HG03439 (cell line): Measurements from ENCODE around the gene ARX.

Experiments used
- ATAC-seq: cut with Tn5 transposase; IDR thresholded peaks from one replicate; pipeline ENCODE4 v1.9.1; 2021; ENCODE audit warnings: mild to moderate bottlenecking, moderate library complexity; ENCODE audit not compliant: unreplicated experiment

Gene ARX

GRCh38 chrX:25015486-25016360 lies at the start of gene ARX:
TSS of gene ARX (minus strand) at chrX:25015965. CDS start at chrX:25015737, 228 bp downstream.
- ATAC-seq: no peak

- no peak for ATAC-seq
These were observed 43.5 kb upstream of the ARX start for GRCh38 chrX:25059273-25059672.

DNA sequence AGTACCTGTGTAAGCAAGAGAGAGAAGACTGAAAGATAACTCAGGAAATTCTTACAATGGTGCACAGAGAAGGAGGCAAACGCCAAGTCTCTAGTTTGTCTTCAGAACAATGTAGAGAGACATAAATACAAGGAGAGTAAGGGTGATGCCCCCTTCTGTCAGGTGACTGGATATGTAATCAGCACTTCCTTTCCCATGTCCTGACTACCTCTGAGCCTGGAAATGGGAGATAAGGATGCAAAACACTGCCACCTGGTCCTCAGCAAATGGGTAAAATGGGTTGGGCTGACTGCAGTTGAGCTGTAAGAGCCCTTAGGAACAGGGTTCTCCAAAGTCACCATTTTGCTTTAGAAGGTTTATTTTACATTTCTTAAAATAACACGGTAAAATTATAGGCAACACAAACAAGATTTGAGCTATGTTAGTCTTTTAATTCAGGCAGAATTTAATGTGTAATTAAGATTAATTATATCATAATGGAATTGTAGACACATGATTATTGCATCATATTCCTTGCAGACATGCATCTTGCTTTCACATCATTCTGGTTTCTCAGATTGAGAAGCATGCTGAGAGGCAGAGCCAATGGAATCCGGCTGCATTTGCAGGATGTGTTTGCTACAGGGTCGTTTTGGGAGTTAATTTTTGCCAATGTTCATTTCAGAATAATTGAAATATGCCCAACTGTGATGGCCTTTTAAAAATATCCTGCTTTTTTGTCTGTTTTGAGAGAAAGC lies 37.2 kb upstream of the ARX start:
- no peak for ATAC-seq

DNA sequence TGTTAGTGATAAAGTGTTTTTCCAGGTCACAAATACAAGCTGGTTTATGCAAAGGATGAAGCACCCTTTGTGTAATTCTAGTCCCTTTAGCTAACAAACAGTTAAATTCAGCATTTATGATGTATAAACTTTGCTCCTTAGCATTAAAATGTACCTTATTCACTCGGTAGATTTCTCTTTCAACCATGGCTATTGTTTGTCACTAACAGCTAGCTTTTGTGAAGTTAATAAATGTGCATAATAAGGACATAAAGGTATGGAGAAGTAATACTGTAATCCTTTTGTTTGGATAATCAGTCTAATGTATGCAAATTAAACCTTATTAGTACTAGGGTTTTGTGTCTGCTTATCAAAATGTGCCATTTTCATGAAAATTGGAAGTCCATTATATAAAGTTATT lies 34.2 kb upstream of the ARX start:
- no peak for ATAC-seq

DNA sequence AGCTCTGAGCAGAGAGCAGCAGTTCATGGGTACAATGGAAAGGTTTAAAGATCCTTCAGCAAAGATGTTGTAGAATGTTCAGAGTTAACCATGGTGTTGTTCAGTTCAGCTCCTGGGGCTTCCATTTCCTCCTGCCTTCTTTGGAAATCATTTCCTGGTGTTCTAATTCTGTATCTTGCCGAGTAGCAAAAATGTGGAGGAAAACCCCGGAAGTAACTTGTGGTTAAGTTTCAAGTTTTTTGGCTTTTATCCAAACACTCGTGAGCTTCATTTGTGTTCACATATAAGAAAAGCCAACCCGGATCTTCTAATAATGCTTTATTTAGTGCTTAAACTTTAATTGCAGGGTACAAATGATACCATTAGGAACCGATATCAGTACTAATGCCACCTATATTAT lies 33.6 kb upstream of the ARX start:
- no peak for ATAC-seq

- no peak for ATAC-seq
These were observed 32.4 kb upstream of the ARX start for GRCh38 chrX:25048178-25048577.

- ATAC-seq: no peak
These were observed 27.4 kb upstream of the ARX start for GRCh38 chrX:25043192-25043591.

DNA sequence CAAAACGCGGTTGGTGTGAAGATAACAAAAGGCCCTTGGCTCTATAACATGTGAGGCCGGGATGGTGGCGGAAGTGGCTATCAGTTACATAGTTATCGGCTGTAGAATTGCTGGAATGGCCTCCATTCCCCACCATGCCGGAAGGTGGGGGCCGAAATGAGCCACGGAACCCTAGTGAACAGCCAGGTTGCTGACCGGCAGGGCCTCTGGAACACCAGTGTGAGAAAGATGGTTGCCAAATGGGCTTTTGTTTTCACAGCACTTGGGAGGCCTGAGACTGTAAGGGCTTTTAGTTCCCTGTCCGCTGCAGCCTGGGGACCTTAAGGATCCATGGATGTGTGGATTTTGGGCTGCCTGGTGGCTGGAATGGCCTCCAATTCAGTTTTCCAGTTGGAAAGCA lies 23.3 kb upstream of the ARX start:
- ATAC-seq: no peak

DNA sequence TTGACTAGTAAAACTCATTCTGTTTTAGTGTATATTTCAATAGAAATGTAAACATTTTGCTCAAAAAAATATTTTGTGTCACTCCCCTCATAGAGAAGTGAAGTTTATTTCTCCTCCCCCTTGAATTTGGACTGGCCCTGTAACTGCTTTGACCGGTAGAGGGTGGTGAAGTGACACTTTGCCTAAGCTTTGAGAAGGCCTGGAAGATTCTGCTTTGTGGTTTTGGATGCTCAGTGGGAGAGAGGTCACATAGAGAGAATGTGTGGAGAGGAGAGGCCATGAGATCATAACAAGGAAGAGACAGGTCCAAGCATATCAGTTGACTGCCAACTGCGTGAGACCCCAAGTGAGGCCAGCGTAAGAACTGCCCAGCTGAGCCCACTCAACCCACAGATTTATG lies 19.1 kb upstream of the ARX start:
- ATAC-seq: no peak

GRCh38 chrX:25029288-25029825 lies 13.6 kb upstream of the ARX start:
- ATAC-seq: no peak

DNA sequence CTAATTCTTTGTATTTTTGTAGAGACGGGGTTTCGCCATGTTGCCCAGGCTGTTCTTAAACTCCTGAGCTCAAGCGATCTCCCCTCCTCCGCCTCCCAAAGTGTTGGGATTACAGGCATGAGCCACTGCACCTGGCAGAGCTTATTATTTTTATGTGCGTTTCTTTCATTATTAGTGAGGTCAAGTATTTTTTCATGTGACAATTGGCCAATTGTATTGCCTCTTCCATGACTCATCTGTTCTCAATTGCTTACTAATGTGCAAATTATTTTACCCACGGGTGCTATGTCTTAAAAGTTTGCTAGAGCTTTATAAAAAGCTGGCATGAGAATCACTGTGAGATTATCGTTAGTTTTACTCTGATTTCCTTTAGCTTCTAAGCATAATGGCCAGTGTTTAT lies 13.0 kb upstream of the ARX start:
- no peak for ATAC-seq

GRCh38 chrX:25026576-25026975 lies 10.8 kb upstream of the ARX start:
- ATAC-seq: no peak

DNA sequence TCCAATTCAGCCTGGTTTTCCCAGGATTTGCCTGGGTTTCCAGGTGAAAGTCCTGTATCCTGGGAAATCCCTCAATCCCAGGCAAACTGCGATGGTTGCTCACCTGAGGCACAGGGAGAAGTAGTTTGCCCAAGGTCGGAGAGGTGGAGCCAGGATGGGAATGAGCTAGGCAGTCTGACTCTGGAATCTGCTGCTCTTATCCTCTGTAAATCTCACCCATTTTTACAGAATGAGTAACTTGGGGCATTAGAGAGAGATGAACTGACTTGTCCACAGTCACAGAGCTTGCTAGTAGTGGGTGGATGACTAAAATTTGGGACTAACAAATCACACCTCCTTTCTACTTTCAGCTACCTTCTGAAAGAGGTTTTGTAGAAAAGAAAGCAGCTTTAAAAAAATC lies 9.8 kb upstream of the ARX start:
- no peak for ATAC-seq

DNA sequence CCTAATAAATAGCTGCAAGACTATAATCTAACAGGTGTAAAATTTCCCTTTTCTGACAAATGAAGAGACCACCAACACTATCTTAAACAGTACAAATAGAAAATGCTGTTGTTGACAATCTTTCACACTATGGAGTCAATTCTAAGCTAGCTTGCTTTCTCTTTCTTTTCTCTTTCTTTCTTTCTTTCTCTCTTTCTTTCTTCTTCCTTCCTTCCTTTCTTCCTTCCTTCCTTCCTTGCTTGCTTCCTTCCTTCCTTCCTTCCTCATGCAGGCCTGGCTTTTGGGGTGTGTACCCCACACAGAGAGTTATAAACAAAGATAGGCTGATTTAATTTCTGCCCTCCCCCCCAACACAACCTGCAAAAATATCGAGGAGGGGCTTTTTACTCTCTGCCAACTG lies 8.1 kb upstream of the ARX start:
- no peak for ATAC-seq

DNA sequence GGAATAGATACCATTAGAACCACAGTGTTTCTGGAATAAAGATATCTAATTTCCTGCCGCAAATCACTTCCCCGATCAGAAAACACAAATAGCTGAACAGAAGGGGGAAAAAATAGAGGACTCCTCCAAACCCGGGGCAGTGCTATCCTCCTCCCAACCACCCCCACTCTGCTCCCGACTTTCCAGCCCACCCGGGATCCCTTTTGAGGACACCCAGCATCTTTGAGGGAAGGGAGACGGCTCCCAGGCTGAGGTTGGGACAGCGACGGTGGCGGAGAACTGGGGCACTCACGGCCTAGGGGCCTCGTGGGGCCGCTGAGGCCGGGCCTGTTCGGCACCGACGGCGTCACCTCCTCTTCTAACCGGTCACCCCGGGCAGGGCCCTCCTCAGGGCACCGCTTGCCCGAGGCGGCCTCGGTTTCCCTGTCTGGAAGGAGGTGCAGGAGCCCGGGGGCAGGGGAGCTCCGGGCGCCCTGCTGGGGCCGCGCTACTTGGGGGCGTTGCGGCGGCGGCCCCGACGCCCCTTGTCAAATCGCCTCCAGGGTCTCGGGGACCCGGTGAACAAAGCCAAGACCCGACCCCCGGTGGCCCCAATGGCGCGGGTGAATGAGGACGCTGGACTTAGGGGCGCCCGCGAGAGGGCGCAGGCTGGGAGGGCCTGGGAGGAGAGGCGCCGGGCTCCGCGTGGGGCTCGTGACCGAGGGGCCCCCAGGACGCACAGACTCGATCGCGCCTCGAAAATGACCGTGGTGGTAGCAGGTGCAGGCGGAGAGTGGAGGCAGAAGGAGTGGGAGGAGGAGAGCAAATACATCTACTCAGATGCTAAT lies 6.9 kb upstream of the ARX start:
- no peak for ATAC-seq

DNA sequence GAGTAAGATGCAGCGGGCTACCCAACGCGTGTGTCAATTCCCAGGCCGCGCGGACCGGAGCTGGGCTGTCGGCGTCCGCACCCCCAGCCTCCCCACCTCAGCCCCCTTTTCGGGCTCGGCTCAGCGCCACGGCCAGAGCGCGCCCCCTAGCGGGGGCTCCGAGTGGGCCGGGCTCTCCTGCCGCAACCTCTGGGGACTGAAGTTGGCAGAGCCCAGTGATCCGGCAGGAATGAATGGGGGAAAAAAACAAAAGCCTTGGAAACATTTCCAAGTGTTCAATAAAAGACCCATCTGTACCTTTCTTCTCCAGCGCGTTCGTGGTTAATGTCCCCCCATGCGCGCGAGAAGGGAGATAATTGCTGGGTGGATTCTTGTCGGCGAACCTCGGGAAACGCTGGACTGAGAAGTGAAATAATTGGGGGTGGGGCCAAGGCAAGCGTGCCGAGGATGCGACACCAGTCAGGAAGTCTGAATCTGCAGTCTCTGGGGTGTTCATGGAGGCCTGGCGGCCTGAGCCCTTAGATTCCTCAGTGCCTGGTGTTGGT lies 5.2 kb upstream of the ARX start:
- ATAC-seq: no peak

GRCh38 chrX:25020391-25020904 lies 4.7 kb upstream of the ARX start:
- no peak for ATAC-seq

- ATAC-seq: no peak
These were observed 4.1 kb upstream of the ARX start for GRCh38 chrX:25019707-25020390.

DNA sequence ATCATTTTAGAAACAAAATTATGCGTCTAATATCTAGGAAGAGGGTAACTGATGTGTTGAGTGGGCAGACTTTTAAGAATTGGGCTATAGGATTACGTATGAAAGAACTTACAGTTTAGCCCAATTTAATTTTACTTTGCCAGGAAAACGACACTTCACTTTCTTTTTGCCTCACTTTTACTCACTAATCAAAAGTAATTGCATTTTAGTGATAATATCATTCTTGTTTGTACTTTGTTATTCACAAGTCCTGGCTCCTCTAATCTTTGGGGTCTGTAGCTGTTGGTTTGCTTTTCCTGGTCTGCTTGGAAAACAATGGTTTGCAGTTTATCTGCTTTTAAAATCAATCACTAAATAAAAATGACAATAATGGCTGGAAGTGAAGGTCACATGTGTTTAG lies 2.9 kb upstream of the ARX start:
- no peak for ATAC-seq

DNA sequence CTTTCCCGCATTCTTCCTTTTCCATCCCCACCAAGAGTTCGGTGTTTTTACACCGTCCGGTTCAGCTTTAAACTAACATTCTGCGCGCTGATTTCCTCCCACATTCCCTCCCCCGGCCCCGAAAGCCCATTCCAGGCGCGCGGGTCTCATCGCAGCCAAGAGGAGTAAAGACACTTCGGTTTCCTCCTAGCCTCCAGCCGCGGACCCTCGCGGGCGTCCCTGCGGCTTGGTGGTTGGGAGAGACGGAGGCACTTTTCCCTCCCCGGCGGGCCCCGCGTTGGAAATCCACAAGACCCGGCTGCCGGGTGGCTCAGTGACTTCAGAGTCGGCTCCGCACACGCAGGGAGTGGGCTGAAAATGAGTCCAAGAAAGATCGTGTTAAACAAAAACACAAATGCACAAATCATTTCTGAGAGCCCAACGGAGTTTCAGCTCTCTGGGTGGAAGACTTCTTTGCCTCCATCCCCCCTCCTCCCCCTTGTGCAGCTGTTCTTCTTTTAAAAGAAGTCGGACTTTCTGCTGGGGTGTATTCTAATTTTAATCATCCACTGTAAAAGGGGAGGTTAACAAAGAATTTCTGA lies 2.0 kb upstream of the ARX start:
- ATAC-seq: no peak
